Renal cortical epithelial cell (primary cell): ENCODE measurements around the gene NUAK1. TPM values are rescaled to one million over a fixed set of nuclear protein-coding genes. Genes with fewer than 3 reads are reported as not detected.
"Not testable (repeated sequence)": the region's sequence is repeated elsewhere in the genome, so short reads cannot be mapped to it uniquely, and the experiment has no call there.

Experiments
- DNase-seq: peaks from one replicate; pipeline ENCODE4 v3.0.0-alpha.2; 2011; ENCODE audit warnings: low read depth
- total RNA-seq: library from RNA; depleted of rRNA; stranded (reverse); fragments of >200 nt; gene quantifications from 2 replicates; pipeline ENCODE4 v1.2.3, GENCODE V29; 2014

Gene NUAK1
- total RNA-seq, 1 donor from 2014 or later = 10.8 TPM

DNA sequence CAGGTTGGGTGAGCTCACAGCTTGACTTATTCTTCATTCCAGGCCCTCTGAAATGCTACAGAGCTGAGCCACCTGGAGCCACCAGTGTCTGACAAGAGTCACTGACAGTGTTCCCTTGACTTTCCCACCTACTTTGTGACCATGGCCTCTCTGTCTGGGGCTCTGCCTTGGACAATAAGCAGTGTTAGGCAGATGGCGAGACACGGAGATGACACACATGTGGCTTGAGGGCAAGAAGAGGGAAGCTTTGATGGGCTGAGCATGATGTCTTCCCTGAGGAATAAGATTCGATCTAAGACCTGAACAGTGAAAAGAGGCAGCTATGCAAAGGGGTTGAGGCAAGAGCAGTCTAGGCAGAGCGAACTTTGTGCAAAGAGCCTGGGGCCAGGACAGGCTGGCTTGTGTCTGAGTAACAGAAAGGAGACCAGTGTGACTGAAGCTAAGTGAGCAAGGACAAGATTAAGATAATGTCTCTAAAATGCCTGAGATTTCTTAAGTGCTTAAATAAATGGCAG is 105.5 kb downstream of the NUAK1 start:
- no peak for DNase-seq

DNA sequence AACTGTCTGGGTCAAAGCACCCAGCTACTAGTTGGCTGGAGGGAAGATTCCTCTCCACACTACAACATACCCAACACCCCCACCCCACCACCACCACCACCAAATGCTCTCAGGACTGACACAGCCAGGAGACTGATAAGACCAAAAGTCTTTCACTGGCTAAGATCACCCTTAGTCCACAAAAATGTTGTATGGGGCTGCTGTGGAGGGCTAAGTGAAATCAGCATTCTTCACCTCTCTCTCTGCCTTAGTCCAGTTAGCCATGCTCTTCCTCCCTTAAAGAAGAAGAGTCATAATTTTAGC is 106.2 kb downstream of the NUAK1 start:
- no peak for DNase-seq

DNA sequence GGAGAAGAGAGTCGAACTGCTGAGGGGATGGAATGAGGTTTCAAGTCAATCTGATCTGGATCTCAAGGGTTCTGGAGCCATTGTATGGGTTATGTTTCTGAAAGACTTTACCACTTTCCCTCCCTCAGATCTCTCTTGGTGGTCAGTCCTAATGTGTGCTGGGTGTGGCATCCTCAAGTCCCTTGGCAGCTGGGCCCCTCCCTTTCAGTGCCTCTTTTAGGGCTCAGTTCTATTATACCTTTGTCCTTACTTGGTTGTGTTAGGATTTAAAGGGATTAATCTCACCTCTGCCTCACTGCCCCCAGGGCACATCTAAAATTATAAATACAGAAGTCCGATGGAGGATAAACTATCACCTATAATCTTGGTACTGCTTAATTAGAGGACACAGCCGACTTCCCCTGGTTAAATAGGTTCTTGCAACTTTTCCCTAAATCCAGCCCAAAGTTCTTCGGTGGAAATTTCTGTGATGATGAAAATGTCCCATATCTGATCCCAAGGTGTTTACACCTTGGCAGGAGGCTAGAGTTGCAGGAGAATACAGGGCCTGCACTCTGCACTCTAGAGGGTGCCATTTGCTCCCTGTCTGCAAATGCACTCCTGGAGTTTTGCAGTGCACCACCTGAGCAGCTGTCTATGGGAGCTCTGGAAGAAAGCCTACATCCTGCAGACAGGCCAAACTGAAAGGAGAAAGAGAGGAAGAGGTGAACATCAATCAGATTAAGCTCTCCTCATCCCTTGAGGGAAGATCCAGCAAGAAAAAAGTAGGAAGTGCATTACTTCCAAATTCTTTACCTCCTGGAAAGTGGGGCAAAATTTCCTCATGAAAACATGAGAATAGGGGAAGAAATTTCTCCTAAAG is 106.8 kb downstream of the NUAK1 start:
- peak; percentile 15 for DNase-seq

GRCh38 chr12:106030210-106031071 is 108.3 kb downstream of the NUAK1 start:
- DNase-seq = peak; percentile 77

DNA sequence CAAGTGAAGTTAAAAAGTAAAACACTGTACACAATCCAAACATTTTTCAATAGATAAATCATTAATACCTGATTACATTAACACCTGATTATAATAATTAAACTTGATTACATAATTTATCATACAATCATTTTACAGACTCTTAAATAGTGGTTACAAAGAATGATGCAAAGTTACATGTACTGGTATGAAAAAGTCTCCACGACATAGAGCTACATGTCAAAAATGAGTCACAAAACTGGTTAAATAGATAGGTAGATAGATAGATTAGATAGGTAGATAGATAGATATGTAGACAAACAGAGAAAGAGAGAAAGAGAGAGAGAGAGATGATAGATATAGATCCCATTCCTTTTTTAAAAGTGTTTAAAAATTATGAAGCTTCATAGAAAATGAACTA is 109.2 kb downstream of the NUAK1 start:
- no peak for DNase-seq

- no peak for DNase-seq
Observed at GRCh38 chr12:106027911-106028310, 110.8 kb downstream of the NUAK1 start.

DNA sequence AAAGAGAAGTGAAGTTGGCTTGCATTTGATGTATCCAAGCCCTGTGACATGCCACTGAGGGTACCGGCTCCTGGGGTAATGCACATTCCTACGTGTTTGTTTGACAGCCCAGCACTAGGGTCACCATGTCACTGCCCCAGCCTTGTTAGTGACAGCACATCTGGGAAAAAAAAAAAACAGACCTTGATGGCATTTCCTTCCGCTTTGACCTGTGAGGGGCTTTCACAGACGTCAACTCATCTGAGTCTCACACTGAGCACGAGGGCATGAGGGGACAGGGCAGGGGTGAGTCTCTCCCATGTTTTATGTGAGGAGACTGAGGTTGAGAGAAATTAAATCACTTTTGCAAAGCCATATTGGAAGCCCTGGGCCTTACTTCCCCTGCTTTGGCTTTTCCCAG is 111.5 kb downstream of the NUAK1 start:
- DNase-seq = no peak

- DNase-seq = no peak
Observed at GRCh38 chr12:106025129-106025528, 113.6 kb downstream of the NUAK1 start.

- peak; percentile 55 for DNase-seq
Observed at GRCh38 chr12:106023039-106023438, 115.7 kb downstream of the NUAK1 start.

DNA sequence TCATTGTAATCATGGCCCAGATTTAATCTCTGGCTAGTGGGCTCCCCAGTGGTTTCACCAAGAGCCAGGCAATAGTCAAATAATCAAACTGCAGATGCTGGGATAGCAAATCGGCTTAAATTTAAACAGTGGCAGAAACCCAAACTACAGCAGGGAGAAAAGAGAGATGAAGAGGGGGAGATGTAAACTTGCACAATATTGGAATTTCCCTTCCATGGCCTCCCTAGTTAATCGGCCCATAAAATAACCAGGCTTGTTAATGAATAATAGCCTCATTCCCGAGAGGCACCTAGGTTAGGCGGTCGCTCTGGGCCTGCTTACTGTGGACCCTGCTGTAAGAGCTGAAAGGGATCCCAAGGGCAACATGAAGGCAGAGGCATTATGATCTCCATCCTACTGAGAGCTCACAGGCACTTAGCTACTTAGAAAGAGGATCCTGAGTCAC is 116.2 kb downstream of the NUAK1 start:
- peak; percentile 97 for DNase-seq

DNA sequence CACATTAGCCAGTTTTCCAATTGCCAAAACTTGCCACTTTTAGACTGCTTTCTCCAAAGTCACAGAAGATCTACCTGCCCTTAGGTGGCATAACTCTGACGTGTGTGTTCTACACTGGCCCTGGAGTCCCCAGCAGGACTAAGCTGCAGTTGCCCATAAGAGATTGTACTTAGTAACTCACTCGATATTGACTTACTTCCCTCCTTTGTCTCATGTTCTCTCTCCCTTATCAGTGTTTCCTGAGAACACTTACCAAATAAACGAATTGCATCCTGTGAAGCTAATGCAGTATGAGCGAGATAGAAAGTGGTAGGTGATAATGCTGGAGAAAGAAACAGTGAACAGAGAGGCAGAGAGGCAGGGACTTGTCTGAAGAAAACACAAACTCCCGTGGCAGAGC is 117.2 kb downstream of the NUAK1 start:
- no peak for DNase-seq

- no peak for DNase-seq
Observed at GRCh38 chr12:106020736-106021135, 118.0 kb downstream of the NUAK1 start.

DNA sequence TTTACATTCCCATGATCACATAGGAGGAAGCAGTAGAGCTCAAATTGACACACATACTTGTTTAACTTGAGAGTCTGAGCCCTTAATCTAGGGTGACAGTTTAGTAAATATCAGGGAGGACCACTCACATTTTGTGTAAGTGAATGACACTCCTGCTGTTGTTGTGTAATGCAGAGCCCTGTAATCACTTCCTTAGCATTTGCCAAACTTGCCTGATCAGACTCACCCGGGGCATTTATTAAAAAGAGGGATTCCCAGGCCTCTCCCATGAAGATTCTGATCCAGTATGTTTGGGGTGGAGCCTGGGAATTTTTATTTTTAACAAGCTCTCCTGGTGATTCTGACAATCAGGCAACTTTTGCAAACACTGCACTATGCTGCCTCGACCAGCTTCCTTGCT is 119.6 kb downstream of the NUAK1 start:
- no peak for DNase-seq

GRCh38 chr12:106018286-106018685 is 120.5 kb downstream of the NUAK1 start:
- no peak for DNase-seq

DNA sequence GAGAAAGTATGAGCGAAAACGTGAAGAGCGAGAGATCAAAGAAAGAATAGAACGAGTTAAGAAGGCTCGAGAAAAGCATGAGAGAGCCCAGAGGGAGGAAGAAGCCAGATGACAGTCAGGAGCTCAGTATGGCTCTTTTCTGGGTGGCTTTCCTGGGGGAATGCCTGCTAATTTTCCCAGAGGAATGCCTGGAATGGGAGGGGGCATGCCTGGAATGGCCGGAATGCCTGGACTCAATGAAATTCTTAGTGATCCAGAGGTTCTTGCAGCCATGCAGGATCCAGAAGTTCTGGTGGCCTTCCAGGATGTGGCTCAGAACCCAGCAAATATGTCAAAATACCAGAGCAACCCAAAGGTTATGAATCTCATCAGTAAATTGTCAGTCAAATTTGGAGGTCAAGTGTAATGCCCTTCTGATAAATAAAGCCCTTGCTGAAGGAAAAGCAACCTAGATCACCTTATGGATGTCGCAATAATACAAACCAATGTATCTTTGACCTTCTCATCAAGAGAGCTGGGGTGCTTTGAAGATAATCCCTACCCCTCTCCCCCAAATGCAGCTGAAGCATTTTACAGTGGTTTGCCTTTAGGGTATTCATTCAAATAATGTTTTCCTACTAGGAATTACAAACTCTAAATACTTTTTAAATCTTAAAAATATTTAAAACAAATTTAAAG is 122.0 kb downstream of the NUAK1 start:
- not testable (repeated sequence) for DNase-seq

GRCh38 chr12:106015646-106016045 is 123.1 kb downstream of the NUAK1 start:
- no peak for DNase-seq

GRCh38 chr12:106013941-106014340 is 124.8 kb downstream of the NUAK1 start:
- no peak for DNase-seq

Other genes with a start within 250 kb of the NUAK1 start
- gene CKAP4, start 109.1 kb upstream of the NUAK1 start, total RNA-seq = 82.7 and 105 TPM in 2 replicates
- 30.2 and 48.3 TPM in 2 replicates for gene TCP11L2, start 163.8 kb upstream of the NUAK1 start, total RNA-seq
- gene POLR3B, start 218.8 kb upstream of the NUAK1 start, total RNA-seq = 10.9 and 17.3 TPM in 2 replicates